GM06990 (cell line): Measurements from ENCODE around the gene DLK2.

Experiments used
- DNase-seq: peaks from one replicate; pipeline ENCODE4 v3.0.0-alpha.2; 2011; ENCODE audit not compliant: insufficient read length; ENCODE audit errors: extremely low read depth
- H3K27me3 ChIP-seq: replicated peaks from 2 replicates; pipeline ENCODE4 v1.6.0; 2011; ENCODE audit warnings: low read length; ENCODE audit not compliant: control insufficient read depth, insufficient read depth
- H3K36me3 ChIP-seq: 2 replicates; pipeline ENCODE4 v1.5.1; 2011; ENCODE audit warnings: low read length; ENCODE audit not compliant: control insufficient read depth, insufficient read depth
- H3K4me3 ChIP-seq: replicated peaks from 2 replicates; pipeline ENCODE4 v1.5.1; 2011; ENCODE audit warnings: low read depth, mild to moderate bottlenecking, control low read depth, low read length
- CTCF ChIP-seq: IDR thresholded peaks from 2 replicates; pipeline ENCODE4 v1.5.1; 2011; ENCODE audit warnings: low read length, control low read depth, mild to moderate bottlenecking, inconsistent platforms; ENCODE audit not compliant: insufficient read depth, poor library complexity, severe bottlenecking

DLK2 gene

DNA sequence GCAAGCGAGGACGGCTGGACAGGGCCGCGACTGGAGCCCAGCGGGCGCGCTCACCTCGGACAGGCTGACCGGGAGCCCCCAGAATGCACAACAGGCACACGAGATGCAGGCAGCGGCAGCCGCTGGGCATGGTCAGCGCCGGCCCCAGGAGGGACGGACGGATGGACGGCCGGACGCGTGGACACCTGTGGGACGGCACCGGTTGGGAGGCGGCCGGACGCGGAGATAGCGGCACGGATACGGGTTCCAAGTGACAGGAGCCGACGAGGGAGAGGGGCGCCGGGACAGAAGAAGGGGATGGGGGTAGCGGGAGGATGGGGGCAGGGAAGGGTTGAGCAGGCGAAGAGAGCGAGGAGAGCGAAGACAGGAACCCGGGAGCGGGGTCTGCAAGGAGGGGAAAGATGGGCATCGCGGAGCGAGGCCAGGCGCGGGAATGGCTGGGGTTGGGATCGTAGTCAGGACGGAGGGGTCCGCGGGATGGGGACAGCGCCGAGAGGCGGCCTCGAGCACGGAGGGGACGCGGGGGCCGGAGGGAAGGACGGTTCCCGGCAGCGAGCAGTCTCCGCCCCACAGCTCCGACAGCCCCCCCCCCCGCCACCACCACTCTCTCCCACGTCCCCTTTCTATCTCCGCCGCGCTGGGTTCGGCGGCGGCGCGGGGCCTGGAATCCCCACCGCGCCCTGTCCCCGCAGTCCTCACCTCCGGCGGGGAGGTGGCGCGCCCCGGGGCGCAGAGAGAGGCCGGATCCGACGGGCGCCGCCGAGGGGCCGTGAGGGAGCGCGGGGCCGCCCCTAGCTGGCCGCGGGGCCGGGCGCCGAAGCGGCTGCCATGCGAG is 435 bp downstream of the DLK2 start:
- peak; percentile 36 for DNase-seq
- no peak for TF ChIP-seq CTCF
- H3K36me3 ChIP-seq, result peaks cover 13% of the 10 kb centered on the region
- peak overlapping the region; percentile 56 for H3K4me3 ChIP-seq
- no peaks in the 10 kb centered on the region for H3K27me3 ChIP-seq

DNA sequence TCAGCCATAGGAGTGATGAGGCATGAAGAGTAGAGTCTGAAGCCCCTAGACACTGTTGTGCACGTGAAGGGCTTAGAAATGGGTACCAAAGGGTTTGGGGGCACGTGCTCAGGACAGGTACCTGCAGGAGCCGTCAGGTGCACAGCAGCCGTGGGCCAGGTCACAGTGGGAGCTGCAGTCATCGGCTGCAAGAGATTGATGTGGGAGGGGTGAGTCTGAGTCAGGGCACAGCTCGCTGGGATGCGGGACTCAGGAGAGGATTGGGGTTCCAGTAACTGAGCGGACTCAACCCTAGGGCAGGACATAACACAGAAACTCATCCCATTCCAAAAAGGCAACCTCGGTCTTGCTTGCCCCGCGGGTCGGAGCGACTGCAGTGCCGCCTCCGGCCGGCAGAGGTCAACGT is 1.1 kb downstream of the DLK2 start:
- no peaks in the 10 kb centered on the region for H3K27me3 ChIP-seq
- peak; percentile 96 for TF ChIP-seq CTCF
- peaks cover 18% of the 10 kb centered on the region for H3K36me3 ChIP-seq
- peak; percentile 76 for DNase-seq
- H3K4me3 ChIP-seq, result no peak overlapping the region; the same call in 1 of the 2 replicates

DNA sequence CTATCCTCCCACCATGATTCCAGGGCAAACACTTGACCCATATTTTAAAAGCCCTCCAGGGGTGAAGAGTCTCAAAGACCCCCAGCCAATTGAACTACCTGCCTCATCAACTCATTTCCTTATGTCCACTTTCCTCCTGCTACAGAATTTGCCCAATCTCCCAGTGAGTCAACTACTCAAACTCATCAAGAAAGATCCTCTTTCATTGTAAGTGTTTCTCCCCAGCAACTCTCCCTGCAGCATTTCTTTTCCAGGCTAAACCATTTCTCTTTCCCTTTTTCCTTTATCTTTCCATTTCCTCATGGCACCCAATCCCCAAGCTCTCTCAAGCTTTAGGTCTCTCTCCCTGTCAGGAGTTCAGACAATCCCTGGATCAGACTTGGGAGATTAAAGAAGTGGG is 1.5 kb downstream of the DLK2 start:
- peaks cover 21% of the 10 kb centered on the region for H3K36me3 ChIP-seq
- no peak overlapping the region for H3K4me3 ChIP-seq
- no peak for TF ChIP-seq CTCF
- no peak for DNase-seq
- H3K27me3 ChIP-seq, result no peaks in the 10 kb centered on the region

- H3K4me3 ChIP-seq, result no peak overlapping the region
- no peak for DNase-seq
- TF ChIP-seq CTCF, result no peak
- H3K27me3 ChIP-seq, result no peaks in the 10 kb centered on the region
- peaks cover 26% of the 10 kb centered on the region for H3K36me3 ChIP-seq
Measured at GRCh38 chr6:43452896-43453295, 2.5 kb downstream of the DLK2 start.

DNA sequence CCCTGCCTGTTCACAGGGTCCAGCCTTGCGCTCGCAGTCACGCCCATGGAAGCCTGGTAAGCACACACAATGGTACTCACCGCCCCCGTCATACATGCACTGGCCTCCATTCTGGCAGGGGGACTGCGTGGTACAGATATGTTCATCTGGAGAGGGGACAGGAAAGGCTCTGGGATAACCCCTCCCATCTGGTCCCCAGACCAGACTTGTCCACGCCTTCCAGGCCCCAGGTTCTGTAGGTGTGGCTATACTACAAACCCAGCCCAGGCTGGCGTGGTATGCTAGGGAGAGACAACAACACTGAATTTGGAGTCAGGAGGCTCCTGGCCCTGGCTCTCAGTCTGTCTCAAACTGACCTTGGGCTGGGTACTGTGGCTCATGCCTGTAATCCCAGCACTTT is 3.4 kb downstream of the DLK2 start:
- DNase-seq, result no peak
- H3K27me3 ChIP-seq, result no peaks in the 10 kb centered on the region
- no peak overlapping the region for H3K4me3 ChIP-seq
- no peak for TF ChIP-seq CTCF
- H3K36me3 ChIP-seq, result peaks cover 33% of the 10 kb centered on the region

DNA sequence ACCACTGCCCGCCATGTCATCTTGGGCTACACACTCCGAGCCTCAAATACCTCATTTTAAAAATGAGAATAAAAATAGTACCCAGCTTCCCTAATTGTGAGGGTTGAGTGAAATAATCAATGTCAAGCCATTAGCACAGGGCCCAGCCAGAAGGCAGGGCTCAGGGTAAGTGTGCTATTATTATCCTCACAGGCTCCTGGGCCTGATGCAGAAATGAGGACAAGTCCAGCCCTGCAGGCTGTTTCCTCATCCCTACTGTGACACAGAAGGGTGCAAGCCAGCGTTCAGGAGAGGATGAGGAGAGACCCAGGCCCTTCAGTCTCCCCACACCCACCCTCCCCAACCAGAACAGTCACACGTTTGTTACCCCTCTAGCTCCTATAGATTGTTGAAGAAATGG is 4.0 kb downstream of the DLK2 start:
- no peak overlapping the region for H3K4me3 ChIP-seq
- TF ChIP-seq CTCF, result no peak
- peaks cover 35% of the 10 kb centered on the region for H3K36me3 ChIP-seq
- DNase-seq, result no peak
- no peaks in the 10 kb centered on the region for H3K27me3 ChIP-seq
